Neural cell (in vitro differentiated cells): ENCODE results near the gene PFKFB4. TPM values are rescaled to one million over a fixed set of nuclear protein-coding genes. Genes with fewer than 3 reads are reported as not detected.

Source experiments
- H2AFZ ChIP-seq: fragments of 200-600, 300-800 bp; sonication (generic), shearing (Covaris generic); 2 replicates; pipeline ENCODE4 v1.6.0; 2014; ENCODE audit warnings: low read depth, mild to moderate bottlenecking, antibody characterized with exemption, low read length, moderate library complexity
- H3F3A ChIP-seq: fragments of 200-600 bp; shearing (Covaris generic); 2 replicates; pipeline ENCODE4 v1.6.1; 2016; ENCODE audit warnings: mild to moderate bottlenecking, moderate library complexity, mixed read lengths, antibody characterized with exemption, low read length; ENCODE audit not compliant: insufficient read depth, poor library complexity, severe bottlenecking
- H3K27ac ChIP-seq: fragments of 200-600, 300-800 bp; sonication (generic), shearing (Covaris generic); 2 replicates; pipeline ENCODE4 v1.5.1; 2014; ENCODE audit warnings: mild to moderate bottlenecking, low read length, moderate library complexity
- H3K27me3 ChIP-seq: fragments of 300-800, 200-600 bp; sonication (generic), shearing (Covaris generic); 2 replicates; pipeline ENCODE4 v1.6.0; 2014; ENCODE audit warnings: mild to moderate bottlenecking, low read depth, low read length, moderate library complexity; ENCODE audit not compliant: insufficient read depth
- H3K36me3 ChIP-seq: fragments of 300-800, 200-600 bp; sonication (generic), shearing (Covaris generic); 2 replicates; pipeline ENCODE4 v1.5.1; 2014; ENCODE audit warnings: mild to moderate bottlenecking, antibody characterized with exemption, low read length, moderate library complexity; ENCODE audit not compliant: insufficient read depth
- H3K4me2 ChIP-seq: fragments of 300-800, 200-600 bp; sonication (generic), shearing (Covaris generic); 2 replicates; pipeline ENCODE4 v1.6.0; 2014; ENCODE audit warnings: mild to moderate bottlenecking, low read length
- H3K4me3 ChIP-seq: fragments of 300-800, 200-600 bp; sonication (generic), shearing (Covaris generic); 2 replicates; pipeline ENCODE4 v1.5.1; 2014; ENCODE audit warnings: mild to moderate bottlenecking, low read length, moderate library complexity
- H3K79me2 ChIP-seq: fragments of 200-600 bp; shearing (Covaris generic); replicated peaks from 2 replicates; pipeline ENCODE4 v1.6.0; 2014; ENCODE audit warnings: mild to moderate bottlenecking, low read length, moderate library complexity; ENCODE audit not compliant: insufficient read depth
- H3K9ac ChIP-seq: fragments of 300-800, 200-600 bp; sonication (generic), shearing (Covaris generic); 2 replicates; pipeline ENCODE4 v1.6.1; 2016; ENCODE audit warnings: mild to moderate bottlenecking, low read length, mixed read lengths
- H3K9me2 ChIP-seq: fragments of 200-600 bp; shearing (Covaris generic); 2 replicates; pipeline ENCODE4 v1.6.1; 2016; ENCODE audit warnings: mild to moderate bottlenecking, low read length, mixed read lengths; ENCODE audit not compliant: insufficient read depth
- H3K9me3 ChIP-seq: fragments of 200-600, 300-800 bp; sonication (generic), shearing (Covaris generic); 2 replicates; pipeline ENCODE4 v1.6.1; 2016; ENCODE audit warnings: mild to moderate bottlenecking, mixed run types, low read length, moderate library complexity, mixed read lengths
- H4K20me1 ChIP-seq: fragments of 200-600 bp; shearing (Covaris generic); 2 replicates; pipeline ENCODE4 v1.6.1; 2016; ENCODE audit warnings: mild to moderate bottlenecking, mixed run types; ENCODE audit not compliant: insufficient read depth
- CTCF ChIP-seq: fragments of 450-650 bp; IDR thresholded peaks from 2 replicates; pipeline ENCODE4 v1.5.1; 2014; ENCODE audit warnings: antibody characterized with exemption, mild to moderate bottlenecking, moderate library complexity; ENCODE audit not compliant: poor library complexity, severe bottlenecking
- EP300 ChIP-seq: fragments of 450-650 bp; conservative IDR thresholded peaks from 2 replicates; pipeline ENCODE4 v1.6.1; 2014; ENCODE audit warnings: antibody characterized with exemption, mild to moderate bottlenecking, moderate library complexity; ENCODE audit not compliant: poor library complexity, severe bottlenecking
- EZH2 ChIP-seq: fragments of 200-600, 300-800 bp; shearing (Covaris generic), sonication (generic); IDR thresholded peaks from 2 replicates; pipeline ENCODE4 v1.6.1; 2014; ENCODE audit warnings: antibody characterized with exemption, low read length, borderline replicate concordance, mild to moderate bottlenecking; ENCODE audit not compliant: insufficient read depth, poor library complexity, severe bottlenecking
- MXI1 ChIP-seq: fragments of 450-650 bp; conservative IDR thresholded peaks from 2 replicates; pipeline ENCODE4 v1.6.1; 2014; ENCODE audit warnings: antibody characterized with exemption, mild to moderate bottlenecking; ENCODE audit not compliant: poor library complexity, severe bottlenecking
- POLR2AphosphoS5 ChIP-seq: IDR thresholded peaks from 2 replicates; pipeline ENCODE4 v1.6.1; 2012
- RAD21 ChIP-seq: fragments of 450-650 bp; conservative IDR thresholded peaks from 2 replicates; pipeline ENCODE4 v1.6.1; 2014; ENCODE audit warnings: antibody characterized with exemption, mild to moderate bottlenecking, moderate library complexity
- REST ChIP-seq: IDR thresholded peaks from 2 replicates; pipeline ENCODE4 v1.6.1; 2012; ENCODE audit warnings: borderline replicate concordance
- SMC3 ChIP-seq: fragments of 450-650 bp; conservative IDR thresholded peaks from 2 replicates; pipeline ENCODE4 v1.6.1; 2014; ENCODE audit warnings: antibody characterized with exemption, mild to moderate bottlenecking, moderate library complexity; ENCODE audit not compliant: poor library complexity
- TAF1 ChIP-seq: IDR thresholded peaks from 2 replicates; pipeline ENCODE4 v1.6.1; 2012; ENCODE audit warnings: low read depth
- polyA plus RNA-seq: library from polyadenylated mRNA; depleted of rRNA; stranded (reverse); fragments of >200 nt; gene quantifications from 2 replicates; pipeline ENCODE4 v1.2.3, GENCODE V29; 2014

PFKFB4 gene
- polyA plus RNA-seq, 1 donor from 2014 or later = 29.4 TPM

GRCh38 chr3:48524970-48525369 lies 31.6 kb downstream of the PFKFB4 start:
- Histone ChIP-seq H3F3A (no peaks in the 10 kb centered on the region), H3K4me2 (no peak overlapping the region), H3K9me2 (no peaks in the 10 kb centered on the region), H3K9ac (no peak overlapping the region), H2AFZ (no peak overlapping the region), H4K20me1 (no peaks in the 10 kb centered on the region), H3K4me3 (no peak overlapping the region), H3K9me3 (no peaks in the 10 kb centered on the region), H3K27me3 (no peaks in the 10 kb centered on the region), H3K36me3 (no peaks in the 10 kb centered on the region), H3K27ac (no peak overlapping the region), H3K79me2 (no peaks in the 10 kb centered on the region)
- TF ChIP-seq POLR2AphosphoS5 = no peak
- no peak for TF ChIP-seq EZH2
- TF ChIP-seq MXI1 = no peak
- TF ChIP-seq EP300 = no peak
- TF ChIP-seq REST = no peak
- no peak for TF ChIP-seq RAD21
- TF ChIP-seq CTCF = no peak
- TF ChIP-seq TAF1 = no peak

GRCh38 chr3:48521635-48522034 lies 35.0 kb downstream of the PFKFB4 start:
- Histone ChIP-seq H3K27me3 (no peaks in the 10 kb centered on the region), H3K4me2 (no peak overlapping the region), H3K36me3 (no peaks in the 10 kb centered on the region), H3K4me3 (no peak overlapping the region), H3K9ac (no peak overlapping the region), H3K9me2 (no peaks in the 10 kb centered on the region), H4K20me1 (no peaks in the 10 kb centered on the region), H3K9me3 (no peaks in the 10 kb centered on the region), H2AFZ (no peak overlapping the region), H3K27ac (no peak overlapping the region), H3K79me2 (no peaks in the 10 kb centered on the region), H3F3A (no peaks in the 10 kb centered on the region)
- TF ChIP-seq EP300 = no peak
- TF ChIP-seq EZH2 = no peak
- no peak for TF ChIP-seq POLR2AphosphoS5
- TF ChIP-seq MXI1 = no peak
- no peak for TF ChIP-seq REST
- TF ChIP-seq SMC3 = no peak
- no peak for TF ChIP-seq TAF1
- TF ChIP-seq CTCF = no peak
- TF ChIP-seq RAD21 = no peak
